ENCODE measurements around the gene KCNH2. TPM values are rescaled to one million over a fixed set of nuclear protein-coding genes. Genes with fewer than 3 reads are reported as not detected.

KCNH2 gene
- total and polyA plus RNA-seq, 2 of the 13 experiments (the other 11 are each of a cell fraction or from before 2014, with no cell fraction given): 0.09 to 0.11 TPM

DNA sequence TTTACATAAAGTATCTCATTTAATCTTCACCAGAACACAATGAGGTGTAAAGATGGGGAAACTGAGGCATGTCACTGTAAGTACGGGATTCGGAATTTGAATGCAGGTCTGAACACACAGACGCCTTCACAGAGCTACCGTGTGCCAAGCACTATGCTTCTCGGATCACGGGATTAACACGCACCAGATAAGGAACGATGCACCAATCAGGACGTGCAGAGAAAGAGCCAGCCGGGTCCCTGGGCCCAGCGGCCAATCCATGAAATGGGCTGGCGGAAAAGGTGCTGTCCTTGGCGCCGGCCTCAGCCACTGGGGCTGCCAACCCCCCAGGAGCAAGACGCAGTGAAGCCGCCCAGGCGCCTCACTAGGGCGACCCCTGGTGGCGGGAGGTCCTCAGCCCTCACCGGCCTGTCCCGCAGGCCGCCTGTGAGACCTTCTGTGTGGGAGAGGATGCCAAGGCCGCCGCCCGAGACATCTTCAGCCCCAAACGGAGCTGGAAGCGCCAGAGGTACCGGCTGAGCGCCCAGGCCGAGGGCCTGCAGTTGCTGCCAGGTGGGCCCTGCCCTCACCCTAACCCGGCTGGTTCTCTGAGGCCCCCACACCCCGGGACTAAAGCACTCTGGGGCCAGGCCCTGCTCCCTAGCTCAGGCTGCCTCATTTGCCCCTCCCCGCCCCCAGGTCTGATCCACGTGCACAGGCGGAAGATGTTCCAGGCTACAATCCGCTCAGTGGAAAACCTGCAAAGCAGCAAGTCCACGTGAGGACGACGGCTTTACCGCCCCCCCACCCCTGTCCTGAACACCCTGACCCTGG lies 30.6 kb upstream of the KCNH2 start (continued):
- TF ChIP-seq, protein P1, sequence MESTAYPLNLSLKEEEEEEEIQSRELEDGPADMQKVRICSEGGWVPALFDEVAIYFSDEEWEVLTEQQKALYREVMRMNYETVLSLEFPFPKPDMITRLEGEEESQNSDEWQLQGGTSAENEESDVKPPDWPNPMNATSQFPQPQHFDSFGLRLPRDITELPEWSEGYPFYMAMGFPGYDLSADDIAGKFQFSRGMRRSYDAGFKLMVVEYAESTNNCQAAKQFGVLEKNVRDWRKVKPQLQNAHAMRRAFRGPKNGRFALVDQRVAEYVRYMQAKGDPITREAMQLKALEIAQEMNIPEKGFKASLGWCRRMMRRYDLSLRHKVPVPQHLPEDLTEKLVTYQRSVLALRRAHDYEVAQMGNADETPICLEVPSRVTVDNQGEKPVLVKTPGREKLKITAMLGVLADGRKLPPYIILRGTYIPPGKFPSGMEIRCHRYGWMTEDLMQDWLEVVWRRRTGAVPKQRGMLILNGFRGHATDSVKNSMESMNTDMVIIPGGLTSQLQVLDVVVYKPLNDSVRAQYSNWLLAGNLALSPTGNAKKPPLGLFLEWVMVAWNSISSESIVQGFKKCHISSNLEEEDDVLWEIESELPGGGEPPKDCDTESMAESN (CRISPR knock-in tag; conservative IDR thresholded peaks at IDR 0.05): 0 out of 2 replicates have a peak, but pooled peaks have one; percentile 22
- TF ChIP-seq, protein P2, sequence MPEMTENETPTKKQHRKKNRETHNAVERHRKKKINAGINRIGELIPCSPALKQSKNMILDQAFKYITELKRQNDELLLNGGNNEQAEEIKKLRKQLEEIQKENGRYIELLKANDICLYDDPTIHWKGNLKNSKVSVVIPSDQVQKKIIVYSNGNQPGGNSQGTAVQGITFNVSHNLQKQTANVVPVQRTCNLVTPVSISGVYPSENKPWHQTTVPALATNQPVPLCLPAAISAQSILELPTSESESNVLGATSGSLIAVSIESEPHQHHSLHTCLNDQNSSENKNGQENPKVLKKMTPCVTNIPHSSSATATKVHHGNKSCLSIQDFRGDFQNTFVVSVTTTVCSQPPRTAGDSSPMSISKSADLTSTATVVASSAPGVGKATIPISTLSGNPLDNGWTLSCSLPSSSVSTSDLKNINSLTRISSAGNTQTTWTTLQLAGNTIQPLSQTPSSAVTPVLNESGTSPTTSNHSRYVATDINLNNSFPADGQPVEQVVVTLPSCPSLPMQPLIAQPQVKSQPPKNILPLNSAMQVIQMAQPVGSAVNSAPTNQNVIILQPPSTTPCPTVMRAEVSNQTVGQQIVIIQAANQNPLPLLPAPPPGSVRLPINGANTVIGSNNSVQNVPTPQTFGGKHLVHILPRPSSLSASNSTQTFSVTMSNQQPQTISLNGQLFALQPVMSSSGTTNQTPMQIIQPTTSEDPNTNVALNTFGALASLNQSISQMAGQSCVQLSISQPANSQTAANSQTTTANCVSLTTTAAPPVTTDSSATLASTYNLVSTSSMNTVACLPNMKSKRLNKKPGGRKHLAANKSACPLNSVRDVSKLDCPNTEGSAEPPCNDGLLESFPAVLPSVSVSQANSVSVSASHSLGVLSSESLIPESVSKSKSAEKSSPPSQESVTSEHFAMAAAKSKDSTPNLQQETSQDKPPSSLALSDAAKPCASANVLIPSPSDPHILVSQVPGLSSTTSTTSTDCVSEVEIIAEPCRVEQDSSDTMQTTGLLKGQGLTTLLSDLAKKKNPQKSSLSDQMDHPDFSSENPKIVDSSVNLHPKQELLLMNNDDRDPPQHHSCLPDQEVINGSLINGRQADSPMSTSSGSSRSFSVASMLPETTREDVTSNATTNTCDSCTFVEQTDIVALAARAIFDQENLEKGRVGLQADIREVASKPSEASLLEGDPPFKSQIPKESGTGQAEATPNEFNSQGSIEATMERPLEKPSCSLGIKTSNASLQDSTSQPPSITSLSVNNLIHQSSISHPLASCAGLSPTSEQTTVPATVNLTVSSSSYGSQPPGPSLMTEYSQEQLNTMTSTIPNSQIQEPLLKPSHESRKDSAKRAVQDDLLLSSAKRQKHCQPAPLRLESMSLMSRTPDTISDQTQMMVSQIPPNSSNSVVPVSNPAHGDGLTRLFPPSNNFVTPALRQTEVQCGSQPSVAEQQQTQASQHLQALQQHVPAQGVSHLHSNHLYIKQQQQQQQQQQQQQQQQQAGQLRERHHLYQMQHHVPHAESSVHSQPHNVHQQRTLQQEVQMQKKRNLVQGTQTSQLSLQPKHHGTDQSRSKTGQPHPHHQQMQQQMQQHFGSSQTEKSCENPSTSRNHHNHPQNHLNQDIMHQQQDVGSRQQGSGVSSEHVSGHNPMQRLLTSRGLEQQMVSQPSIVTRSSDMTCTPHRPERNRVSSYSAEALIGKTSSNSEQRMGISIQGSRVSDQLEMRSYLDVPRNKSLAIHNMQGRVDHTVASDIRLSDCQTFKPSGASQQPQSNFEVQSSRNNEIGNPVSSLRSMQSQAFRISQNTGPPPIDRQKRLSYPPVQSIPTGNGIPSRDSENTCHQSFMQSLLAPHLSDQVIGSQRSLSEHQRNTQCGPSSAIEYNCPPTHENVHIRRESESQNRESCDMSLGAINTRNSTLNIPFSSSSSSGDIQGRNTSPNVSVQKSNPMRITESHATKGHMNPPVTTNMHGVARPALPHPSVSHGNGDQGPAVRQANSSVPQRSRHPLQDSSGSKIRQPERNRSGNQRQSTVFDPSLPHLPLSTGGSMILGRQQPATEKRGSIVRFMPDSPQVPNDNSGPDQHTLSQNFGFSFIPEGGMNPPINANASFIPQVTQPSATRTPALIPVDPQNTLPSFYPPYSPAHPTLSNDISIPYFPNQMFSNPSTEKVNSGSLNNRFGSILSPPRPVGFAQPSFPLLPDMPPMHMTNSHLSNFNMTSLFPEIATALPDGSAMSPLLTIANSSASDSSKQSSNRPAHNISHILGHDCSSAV (CRISPR knock-in tag; IDR thresholded peaks at IDR 0.05; ENCODE audit: borderline replicate concordance): no peak
- TF ChIP-seq, protein P3, sequence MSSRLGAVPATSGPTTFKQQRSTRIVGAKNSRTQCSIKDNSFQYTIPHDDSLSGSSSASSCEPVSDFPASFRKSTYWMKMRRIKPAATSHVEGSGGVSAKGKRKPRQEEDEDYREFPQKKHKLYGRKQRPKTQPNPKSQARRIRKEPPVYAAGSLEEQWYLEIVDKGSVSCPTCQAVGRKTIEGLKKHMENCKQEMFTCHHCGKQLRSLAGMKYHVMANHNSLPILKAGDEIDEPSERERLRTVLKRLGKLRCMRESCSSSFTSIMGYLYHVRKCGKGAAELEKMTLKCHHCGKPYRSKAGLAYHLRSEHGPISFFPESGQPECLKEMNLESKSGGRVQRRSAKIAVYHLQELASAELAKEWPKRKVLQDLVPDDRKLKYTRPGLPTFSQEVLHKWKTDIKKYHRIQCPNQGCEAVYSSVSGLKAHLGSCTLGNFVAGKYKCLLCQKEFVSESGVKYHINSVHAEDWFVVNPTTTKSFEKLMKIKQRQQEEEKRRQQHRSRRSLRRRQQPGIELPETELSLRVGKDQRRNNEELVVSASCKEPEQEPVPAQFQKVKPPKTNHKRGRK (CRISPR knock-in tag; IDR thresholded peaks at IDR 0.05): no peak
- TF ChIP-seq, protein P4, sequence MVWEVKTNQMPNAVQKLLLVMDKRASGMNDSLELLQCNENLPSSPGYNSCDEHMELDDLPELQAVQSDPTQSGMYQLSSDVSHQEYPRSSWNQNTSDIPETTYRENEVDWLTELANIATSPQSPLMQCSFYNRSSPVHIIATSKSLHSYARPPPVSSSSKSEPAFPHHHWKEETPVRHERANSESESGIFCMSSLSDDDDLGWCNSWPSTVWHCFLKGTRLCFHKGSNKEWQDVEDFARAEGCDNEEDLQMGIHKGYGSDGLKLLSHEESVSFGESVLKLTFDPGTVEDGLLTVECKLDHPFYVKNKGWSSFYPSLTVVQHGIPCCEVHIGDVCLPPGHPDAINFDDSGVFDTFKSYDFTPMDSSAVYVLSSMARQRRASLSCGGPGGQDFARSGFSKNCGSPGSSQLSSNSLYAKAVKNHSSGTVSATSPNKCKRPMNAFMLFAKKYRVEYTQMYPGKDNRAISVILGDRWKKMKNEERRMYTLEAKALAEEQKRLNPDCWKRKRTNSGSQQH (CRISPR knock-in tag; IDR thresholded peaks at IDR 0.05; ENCODE audit: low read depth): 0 out of 2 replicates have a peak, but pooled peaks have one; percentile 43
- TF ChIP-seq, protein P5, sequence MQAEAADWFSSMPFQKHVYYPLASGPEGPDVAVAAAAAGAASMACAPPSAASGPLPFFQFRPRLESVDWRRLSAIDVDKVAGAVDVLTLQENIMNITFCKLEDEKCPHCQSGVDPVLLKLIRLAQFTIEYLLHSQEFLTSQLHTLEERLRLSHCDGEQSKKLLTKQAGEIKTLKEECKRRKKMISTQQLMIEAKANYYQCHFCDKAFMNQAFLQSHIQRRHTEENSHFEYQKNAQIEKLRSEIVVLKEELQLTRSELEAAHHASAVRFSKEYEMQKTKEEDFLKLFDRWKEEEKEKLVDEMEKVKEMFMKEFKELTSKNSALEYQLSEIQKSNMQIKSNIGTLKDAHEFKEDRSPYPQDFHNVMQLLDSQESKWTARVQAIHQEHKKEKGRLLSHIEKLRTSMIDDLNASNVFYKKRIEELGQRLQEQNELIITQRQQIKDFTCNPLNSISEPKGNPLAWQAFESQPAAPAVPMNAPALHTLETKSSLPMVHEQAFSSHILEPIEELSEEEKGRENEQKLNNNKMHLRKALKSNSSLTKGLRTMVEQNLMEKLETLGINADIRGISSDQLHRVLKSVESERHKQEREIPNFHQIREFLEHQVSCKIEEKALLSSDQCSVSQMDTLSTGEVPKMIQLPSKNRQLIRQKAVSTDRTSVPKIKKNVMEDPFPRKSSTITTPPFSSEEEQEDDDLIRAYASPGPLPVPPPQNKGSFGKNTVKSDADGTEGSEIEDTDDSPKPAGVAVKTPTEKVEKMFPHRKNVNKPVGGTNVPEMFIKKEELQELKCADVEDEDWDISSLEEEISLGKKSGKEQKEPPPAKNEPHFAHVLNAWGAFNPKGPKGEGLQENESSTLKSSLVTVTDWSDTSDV (CRISPR knock-in tag; IDR thresholded peaks at IDR 0.05): peak; percentile 33; the same call in 1 of the 2 replicates
- TF ChIP-seq HNF4A (CRISPR knock-in tag; IDR thresholded peaks at IDR 0.05): peak; percentile 16; the same call in 1 of the 2 replicates
- peak; percentile 92 for TF ChIP-seq XRCC5 (optimal IDR thresholded peaks at IDR 0.05; ENCODE audit: low read length)

Measured in HepG2 (cell line).